Suppressor macrophage treated with lipopolysaccharide for 1 hour (primary cell): ENCODE measurements around the gene SMAD7.

Experiments used
- DNase-seq, 3 donors: peaks; one replicate each; pipeline ENCODE4 v3.0.0-alpha.2; 2020 to 2022

SMAD7 gene

GRCh38 chr18:48914581-48915251 lies 36.0 kb downstream of the SMAD7 start:
- DNase-seq: no peak

- DNase-seq: no peak
Observed at GRCh38 chr18:48913775-48914174, 37.0 kb downstream of the SMAD7 start.

GRCh38 chr18:48913201-48913600 lies 37.6 kb downstream of the SMAD7 start:
- no peak for DNase-seq

- DNase-seq: no peak
Observed at GRCh38 chr18:48910972-48911545, 39.7 kb downstream of the SMAD7 start.

- no peak for DNase-seq
Observed at GRCh38 chr18:48909721-48910120, 41.0 kb downstream of the SMAD7 start.

- no peak for DNase-seq
Observed at GRCh38 chr18:48908916-48909315, 41.8 kb downstream of the SMAD7 start.

- peak; percentile 39 to 73 (median 65) for DNase-seq
Observed at GRCh38 chr18:48905513-48905912, 45.3 kb downstream of the SMAD7 start.

- DNase-seq: no peak
Observed at GRCh38 chr18:48904847-48905394, 45.8 kb downstream of the SMAD7 start.

GRCh38 chr18:48904091-48904490 lies 46.7 kb downstream of the SMAD7 start:
- no peak for DNase-seq

GRCh38 chr18:48902856-48903601 lies 47.7 kb downstream of the SMAD7 start:
- DNase-seq: peak in 1 of 3 donors; percentile 38

GRCh38 chr18:48902023-48902855 lies 48.5 kb downstream of the SMAD7 start:
- DNase-seq: peak; percentile 76 to 91 (median 91)

- DNase-seq: no peak
Observed at GRCh38 chr18:48901145-48902022, 49.4 kb downstream of the SMAD7 start.

- no peak for DNase-seq
Observed at GRCh38 chr18:48900469-48900868, 50.3 kb downstream of the SMAD7 start.

GRCh38 chr18:48899558-48900174 lies 51.1 kb downstream of the SMAD7 start:
- no peak for DNase-seq

- peak in 2 of 3 donors; percentile 53 for DNase-seq
Observed at GRCh38 chr18:48898521-48898920, 52.2 kb downstream of the SMAD7 start.

- no peak for DNase-seq
Observed at GRCh38 chr18:48897531-48897930, 53.2 kb downstream of the SMAD7 start.

GRCh38 chr18:48896875-48897511 lies 53.8 kb downstream of the SMAD7 start:
- peak; percentile 96 to 98 (median 96) for DNase-seq

GRCh38 chr18:48896326-48896874 lies 54.4 kb downstream of the SMAD7 start:
- DNase-seq: no peak

- DNase-seq: no peak
Observed at GRCh38 chr18:48894799-48895346, 55.9 kb downstream of the SMAD7 start.
